ENCODE results near the gene CRYBA4.

Gene CRYBA4

DNA sequence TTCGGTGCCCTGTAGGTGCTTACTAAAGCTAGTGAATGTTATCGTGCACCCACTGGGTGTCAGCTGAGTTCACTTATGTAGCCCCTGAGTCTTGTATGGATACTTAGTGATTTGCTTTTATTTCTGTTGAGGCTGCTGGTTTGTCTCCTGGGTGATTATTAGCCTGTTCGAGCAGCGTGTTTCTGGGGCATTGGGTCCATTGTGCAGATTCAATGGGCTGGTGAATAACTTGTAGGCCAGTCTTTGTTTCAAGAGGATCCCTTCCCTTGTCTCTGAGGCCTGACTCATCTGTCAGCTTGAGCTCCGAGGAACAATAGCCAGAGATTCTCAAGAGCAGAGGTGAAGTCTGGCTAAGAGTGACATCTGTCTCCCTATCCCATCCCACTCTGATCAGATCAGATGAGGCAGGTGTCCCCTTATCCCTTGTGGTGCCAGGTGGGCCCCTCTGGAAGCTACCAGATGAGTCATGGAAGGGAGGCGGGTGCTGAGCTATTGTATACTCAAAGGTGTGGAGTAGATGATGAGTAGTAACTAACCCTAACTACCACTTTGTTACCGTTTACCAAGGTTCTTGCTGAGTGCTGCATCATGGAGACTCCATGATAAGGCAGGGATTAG is 39.3 kb downstream of the CRYBA4 start:
- no peak for DNase-seq (ENCODE audit: low spot score)

DNA sequence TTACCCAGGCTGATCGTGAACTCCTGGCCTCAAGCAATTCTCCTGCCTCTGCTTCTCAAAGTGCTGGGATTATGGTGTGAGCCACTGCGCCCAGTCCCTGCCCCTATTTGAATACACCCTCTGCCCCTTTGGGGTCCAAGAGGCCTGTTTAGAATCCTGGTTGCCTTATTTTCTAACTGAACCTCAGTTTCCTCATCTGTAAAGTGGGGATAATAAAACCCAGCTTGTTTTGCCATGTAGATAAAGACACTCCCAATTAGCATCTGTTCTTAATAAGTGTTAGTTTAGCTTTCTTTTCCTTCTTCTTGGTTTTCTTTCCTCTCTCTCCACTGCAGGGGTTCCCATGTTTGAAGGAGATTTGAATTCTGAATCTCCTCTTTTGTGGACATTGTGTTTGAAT is 40.4 kb downstream of the CRYBA4 start:
- DNase-seq (ENCODE audit: low spot score): no peak

DNA sequence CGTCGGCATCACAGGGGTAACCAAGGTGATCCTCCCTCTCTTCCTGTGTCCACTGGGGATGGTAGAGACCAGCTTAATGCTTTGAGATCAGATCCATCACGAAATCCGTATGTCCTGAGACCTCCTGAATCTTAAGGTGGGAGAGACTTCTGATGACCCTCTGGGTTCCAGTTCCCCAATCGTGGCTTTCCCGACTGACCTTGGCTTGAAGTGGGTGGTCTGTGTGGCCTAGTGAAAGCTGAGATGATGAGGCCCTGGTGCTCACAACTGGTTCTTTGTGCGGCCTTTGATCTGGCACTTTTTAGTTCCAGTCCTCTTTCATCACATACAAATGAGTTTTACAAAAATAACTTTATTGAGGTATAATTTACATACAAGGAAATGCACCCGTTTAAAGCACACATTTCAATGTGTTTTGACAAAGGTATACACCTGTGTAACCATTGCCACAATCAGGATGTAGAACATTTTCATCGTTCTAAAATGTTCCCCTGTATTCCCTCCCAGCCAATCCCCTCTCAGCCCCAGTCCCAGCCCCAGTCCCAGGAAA is 41.7 kb downstream of the CRYBA4 start:
- peak; percentile 46 for DNase-seq (ENCODE audit: low spot score)

DNA sequence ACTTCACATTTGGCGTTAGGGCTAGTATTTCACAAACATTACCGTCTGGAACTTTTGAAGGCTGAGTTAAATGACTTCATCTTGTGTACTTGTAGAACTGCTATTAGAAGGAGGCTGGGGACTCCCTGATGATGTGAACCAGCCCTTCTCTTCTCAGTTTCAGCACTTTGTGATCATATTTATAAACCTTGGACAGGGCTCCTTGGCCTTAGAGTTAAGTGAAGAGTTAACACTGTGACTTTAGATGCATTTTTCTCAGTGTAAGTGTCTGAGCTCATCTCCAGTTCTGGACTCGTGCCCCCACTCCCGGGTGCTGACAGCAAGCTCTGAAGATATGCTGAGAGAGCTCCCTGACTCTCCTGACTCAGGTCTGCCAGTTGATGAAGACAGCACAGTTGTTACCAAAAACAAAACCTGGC is 44.1 kb downstream of the CRYBA4 start:
- DNase-seq (ENCODE audit: low spot score): no peak

DNA sequence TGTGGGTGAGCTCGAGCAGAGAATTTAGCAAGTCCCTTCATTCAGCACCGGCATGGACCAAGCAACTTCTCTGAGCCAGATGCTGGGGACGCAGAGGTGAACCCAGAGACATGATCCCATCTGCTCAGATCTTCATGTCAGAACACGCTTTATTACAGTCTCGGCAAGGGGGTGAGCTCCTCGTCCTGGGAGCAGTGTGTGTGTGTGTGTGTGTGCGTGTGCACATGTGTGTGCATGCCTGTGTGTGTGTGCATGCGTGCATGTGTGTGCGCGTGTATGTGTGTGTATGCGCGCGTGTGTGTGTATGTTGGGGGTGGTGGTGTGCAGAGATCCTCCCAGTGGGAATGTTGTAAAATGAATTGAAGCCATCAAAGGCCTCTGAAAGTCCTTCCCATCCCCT is 45.4 kb downstream of the CRYBA4 start:
- no peak for DNase-seq (ENCODE audit: low spot score)

DNA sequence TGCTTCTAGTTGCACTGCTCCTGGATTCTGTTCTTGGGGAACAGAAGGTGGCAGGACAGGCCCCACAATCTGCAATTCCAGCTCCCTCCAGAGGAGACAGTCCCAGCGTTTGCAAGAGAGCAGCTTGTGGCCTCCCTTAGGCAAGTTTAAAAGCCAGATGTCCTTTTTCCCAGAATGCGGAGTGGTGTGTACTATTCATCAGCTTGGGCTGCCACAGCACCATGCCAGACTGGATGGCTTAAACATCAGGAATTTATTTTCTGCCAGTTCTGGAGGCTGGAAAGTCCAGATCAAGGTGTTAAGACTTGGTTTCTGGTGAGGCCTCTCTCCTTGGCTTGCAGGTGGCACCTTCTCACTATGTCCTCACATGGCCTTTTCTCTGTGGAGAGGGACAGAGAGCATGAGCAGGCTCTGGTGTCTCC is 47.3 kb downstream of the CRYBA4 start:
- no peak for DNase-seq (ENCODE audit: low spot score)

DNA sequence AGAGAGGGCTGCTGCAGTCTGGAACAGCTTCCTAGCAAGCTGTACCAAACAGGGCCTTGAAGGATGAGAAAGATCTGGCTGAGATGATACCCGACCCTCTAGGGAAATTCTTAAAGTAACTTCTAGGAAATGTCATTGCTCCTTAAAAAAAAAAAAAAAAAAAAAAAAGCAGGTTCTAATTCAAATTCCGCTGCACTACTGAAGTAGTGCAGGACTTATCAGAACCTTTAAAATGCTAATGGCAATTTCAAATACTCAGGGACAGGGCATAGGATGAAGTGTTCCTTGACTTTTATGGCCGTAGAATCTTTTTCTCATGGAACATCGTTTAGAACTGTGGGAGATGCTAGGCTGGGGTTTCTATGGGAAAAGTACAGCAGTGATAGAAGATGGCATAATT is 48.7 kb downstream of the CRYBA4 start:
- no peak for DNase-seq (ENCODE audit: low spot score)

DNA sequence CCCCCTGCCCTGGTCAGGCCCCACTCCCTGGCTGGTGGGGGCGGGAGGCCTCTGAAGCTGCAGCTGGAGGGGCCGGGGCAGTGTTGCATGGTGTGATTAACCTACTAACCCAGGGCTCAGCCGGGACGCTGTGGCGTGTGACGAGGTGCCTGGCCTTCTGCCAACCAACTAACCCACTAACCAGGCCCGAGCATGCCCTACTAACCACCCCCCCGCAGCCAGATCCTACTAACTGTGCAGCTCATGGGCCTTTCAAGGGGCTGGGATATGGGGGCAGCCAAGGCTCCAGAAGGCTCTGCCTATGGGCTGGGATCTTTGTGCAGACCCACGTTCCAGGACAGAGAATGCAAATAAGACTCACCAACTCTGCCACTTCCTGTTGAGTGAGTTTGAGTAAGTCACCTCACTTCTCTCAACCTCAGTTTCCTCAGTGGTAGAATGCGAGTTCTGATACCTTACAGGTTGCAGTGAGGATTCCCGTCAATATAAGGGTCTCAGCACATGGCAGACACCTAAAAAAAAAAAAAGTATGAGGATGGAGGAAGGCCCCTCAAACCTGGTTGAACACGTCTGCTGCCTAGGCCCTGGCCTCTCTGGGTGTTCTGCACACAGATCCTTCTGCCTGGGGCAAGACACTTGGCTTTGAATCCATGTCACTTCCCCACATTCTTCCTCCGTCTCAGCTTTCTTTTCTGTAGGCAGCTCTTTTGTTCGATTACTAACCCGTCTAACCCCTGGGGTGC is 49.7 kb downstream of the CRYBA4 start:
- peak; percentile 68 for DNase-seq (ENCODE audit: low spot score)

DNA sequence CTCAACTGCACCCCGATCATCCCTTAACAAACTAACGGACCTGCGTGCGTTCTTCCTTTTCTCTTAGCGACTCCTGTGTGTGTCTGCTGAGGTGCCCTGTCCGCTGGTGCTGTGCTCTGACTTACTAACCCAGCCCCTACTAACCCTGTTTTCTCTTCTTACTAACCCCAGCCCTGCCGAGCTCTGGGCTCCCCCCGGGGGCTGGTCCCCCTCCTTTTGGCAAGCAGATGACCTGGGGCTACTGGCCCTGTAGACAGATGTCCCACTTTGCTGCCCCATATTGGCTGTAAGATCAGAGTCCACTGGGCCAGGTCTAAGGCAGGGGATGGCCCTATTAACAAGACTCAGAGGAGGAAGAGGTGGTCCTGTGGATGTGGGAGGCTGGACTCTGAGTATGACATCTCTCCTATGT is 50.3 kb downstream of the CRYBA4 start:
- no peak for DNase-seq (ENCODE audit: low spot score)

DNA sequence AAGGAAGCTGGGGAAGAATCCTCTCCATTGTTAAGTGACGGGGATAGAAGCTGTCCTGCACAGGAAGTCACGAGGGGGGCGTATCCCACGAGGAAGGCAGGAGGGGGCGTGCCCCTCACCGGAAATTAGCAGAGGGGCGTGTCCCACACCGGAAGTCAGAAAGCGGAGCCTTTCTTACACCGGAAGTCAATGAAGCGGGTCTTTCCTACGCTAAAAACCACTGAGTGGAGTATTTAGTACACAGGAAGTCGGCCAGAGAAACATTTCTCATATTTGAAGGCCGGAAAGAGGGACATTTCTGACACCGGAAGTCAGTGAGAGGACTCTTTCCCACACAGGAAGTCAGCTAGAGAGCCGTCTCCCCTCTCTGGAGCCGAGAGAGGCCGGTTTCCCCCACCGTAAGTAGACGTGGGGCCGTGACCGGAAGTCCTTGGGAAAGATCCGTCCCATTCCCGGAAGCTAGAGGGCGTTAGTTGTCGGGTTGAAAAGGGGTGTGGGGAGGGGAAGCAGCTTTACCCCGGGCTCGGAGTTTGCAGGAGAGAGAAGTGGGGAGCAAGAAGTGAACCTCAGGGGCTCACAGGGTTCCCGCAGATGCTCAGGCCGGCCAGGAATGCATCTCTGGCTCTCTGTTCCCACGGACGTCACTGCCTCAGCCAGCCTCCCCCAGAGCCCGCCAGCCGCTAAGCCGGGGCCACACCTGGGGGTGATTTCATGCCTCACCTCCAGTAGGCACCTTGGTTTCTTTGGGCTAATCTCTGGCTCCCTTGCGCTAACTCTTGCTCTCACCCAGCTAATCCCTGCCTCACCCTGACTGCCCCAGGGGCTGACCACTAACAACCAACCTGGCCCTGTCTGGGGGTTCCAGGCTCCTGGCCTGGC is 51.1 kb downstream of the CRYBA4 start:
- peak; percentile 79 for DNase-seq (ENCODE audit: low spot score)

DNA sequence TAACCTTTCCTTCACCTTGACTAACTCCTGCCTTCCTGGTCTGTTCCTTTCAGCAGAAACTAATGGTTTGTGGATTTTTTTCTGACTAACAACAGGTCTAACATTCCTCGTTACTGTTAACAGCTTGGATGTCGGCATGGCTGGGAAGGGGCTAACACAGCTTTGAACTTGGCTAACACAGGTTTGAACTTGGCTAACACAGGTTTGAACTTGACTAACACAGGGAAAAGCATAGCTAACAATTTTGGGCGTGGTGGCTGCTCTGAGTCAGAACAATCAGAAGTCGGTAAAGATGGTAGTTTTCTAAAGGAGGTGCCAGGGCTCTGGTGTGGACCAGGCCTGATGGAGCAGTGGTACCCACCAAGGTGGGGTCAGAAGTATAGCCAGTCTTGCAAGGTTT is 51.7 kb downstream of the CRYBA4 start:
- no peak for DNase-seq (ENCODE audit: low spot score)

DNA sequence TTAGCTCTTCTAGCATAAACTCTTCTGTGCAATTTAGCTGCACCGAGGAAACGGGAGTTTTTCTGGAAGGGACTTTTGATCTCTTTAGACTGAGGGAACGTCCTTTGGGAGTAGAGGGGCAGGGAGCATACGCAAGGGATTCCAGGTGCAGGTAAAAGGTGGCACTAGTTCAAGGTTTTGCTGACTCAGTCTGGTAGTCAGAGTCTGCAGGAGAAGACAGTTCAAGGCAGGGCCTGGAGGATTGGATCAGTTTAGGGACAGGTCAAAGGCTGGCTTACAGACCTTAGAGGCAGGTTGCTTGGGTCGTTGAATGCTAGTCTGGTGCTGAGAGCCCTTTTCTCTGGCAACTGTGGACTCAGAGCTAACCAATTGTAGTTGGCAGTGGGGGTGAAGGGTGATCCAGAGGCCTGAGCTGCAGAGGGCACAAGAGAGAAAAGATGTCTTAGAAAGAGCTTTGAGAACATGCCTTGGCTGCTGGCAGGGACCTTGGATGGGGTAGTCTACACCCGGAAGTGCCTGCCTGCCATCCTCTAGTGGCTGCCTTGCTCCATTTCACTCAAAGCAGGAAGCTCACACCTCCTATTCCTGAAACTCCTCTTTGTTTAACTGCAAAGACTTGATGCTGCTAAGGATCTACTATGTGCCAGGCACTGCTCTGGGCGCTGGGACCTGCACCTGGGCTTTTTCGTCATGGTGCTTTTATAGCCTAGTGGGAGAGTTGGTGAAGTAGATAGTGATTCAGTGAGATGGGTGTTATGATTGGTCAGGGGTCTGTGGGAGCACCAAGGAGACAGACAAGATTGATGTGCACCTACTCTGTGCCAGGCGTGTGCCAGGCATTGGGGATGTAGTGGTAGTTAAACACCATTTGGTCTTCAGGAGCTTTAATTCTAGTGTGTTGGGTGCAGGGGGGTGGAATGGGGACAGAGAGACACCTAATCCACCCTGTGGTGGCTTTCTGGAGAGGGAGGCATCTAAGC is 52.7 kb downstream of the CRYBA4 start:
- DNase-seq (ENCODE audit: low spot score): peak; percentile 46

DNA sequence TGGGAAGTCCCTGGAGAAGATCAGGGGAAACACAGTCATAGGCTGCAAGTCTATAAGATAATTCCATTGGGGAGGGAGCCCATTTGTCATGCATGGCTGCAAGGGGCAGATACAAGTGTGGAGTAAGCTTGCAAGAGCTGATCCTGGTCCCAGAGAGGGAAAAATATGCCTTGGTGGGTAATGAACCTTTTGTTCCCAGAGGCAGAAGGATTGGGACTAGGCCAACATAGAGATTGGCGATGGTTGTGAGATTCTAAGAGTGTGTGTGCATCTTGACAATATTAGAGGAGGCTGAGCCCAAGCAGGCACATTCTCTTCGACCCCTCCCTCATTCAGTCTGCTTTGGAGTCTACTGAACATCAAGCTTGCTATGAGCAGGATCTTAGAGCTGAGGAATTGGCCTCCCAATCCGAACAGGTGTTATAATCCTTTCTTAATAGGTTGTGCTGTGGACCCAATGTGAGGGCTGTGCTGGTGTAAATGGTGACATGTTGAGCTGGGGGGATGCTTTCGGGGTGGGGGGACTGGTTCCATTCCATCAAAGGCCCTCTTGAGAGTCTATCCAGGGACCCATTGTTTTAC is 54.0 kb downstream of the CRYBA4 start:
- DNase-seq (ENCODE audit: low spot score): no peak

DNA sequence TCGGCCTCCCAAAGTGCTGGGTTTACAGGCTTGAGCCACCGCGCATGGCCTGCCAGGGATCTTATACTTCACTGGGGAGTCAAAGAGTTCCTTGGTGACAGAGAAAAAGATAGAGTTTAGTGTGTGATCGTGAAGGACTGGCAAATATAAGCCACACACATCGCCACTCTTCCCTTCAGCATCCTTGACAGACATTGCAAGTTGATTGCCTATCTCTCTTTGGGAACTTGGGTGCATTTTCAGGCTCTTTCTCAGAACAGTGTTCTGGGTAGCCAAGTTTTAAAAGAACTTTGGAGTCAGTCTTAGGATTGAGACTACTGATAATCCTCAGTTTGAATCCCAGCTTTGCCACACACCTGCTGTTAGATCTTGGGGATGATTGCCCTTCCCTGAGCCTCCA is 55.5 kb downstream of the CRYBA4 start:
- DNase-seq (ENCODE audit: low spot score): no peak

DNA sequence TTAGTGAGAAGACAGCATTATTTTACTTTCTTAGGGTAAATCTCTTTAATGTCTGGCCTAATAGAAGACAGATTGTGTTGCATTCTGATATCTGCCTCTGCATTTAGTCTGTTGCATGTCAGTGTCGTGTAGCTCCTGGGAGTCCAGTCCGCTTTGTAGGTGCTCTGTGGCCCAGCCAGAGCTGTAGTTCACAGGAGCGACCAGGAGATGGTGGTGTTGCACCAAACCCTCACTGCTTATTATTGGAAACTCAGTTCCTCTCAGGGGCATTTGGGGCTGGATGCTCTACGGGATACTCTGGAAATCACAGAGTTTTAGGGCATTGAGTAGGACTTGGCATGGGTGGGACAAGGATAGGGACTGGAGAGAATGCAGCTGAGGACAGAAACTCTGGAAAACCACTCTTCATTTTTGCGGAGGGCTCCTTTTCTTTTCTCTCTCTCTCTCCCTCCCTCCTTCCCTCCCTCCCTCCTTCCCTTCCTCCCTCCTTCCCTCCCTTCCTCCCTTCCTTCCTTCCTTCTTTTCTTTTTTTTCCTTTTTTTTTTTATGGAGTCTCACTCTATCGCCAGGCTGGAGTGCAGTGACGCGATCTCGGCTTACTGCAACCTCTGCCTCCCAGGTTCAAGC is 57.4 kb downstream of the CRYBA4 start:
- peak; percentile 84 for DNase-seq (ENCODE audit: low spot score)
